ENCODE measurements around the gene CDC7. TPM values are rescaled to one million over a fixed set of nuclear protein-coding genes. Genes with fewer than 3 reads are reported as not detected.

The CDC7 gene
- total RNA-seq, 2 donors from 2014 or later: 0.52 to 0.90 TPM

DNA sequence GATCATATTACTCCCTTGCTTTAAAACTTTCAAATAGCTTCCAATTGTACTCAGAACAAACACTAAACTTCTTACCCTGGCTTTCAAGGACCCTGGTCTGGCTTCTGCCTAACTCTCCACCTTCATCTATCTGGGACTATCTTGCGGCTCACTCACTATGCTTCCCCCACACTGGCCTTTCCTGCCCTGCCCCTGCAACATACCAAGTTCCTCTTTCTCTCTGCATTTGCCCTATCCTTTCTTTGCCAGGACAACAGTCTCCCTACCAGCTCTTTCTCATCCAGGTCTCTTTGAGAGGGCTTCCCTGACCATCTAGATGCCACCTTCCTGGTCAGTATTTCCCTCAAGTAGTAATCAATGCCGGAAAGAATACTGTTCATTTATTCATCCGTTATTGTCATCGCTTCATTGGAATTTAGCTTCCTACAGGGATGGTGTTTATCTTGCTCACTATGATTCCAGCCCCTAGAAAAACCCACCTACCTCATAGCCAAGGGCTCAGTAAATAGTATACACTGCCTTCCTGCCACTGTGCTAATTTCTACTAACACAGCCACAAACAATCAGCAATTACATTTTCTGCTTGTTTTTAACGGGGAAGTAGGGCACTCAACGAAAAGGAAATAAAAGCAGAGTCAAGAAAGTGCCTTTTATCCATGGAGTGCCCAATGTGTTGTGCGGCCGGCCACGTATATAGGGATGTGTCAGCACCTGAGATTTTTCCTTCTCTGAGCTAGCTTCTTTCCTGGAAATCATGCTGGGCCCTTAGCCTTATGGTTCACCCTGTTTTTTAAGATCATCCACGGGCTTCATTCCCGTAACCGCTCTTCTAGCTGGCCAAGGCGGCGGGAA is 521 bp upstream of the CDC7 start:
- peak overlapping the region; percentile 80 to 89 for H3K27ac ChIP-seq
- no peak for TF ChIP-seq CTCF (IDR thresholded peaks at IDR 0.05)

GRCh38 chr1:91501523-91501851 is 836 bp downstream of the CDC7 start:
- Histone ChIP-seq H3K27me3 (no peaks in the 10 kb centered on the region), H3K4me1 (peaks cover 0 to 11% of the 10 kb centered on the region in 2 donors), H3K27ac (peak overlapping the region; percentile 80 to 89), H3K4me3 (peak overlapping the region; percentile 53 to 66), H3K36me3 (no peaks in the 10 kb centered on the region), H3K9me3 (no peaks in the 10 kb centered on the region)
- DNase-seq (ENCODE audit: low spot score): no peak
- TF ChIP-seq CTCF (IDR thresholded peaks at IDR 0.05): no peak

More for the DNA sequence above, 521 bp upstream of the CDC7 start:
- Histone ChIP-seq H3K36me3 (no peaks in the 10 kb centered on the region), H3K4me3 (peak overlapping the region; percentile 53 to 66), H3K9me3 (no peaks in the 10 kb centered on the region), H3K27me3 (no peaks in the 10 kb centered on the region), H3K4me1 (peaks cover 0 to 11% of the 10 kb centered on the region in 2 donors)
- DNase-seq (ENCODE audit: low spot score): no peak

- Histone ChIP-seq H3K4me1 (peaks cover 0 to 11% of the 10 kb centered on the region in 2 donors), H3K27me3 (no peaks in the 10 kb centered on the region), H3K4me3 (no peak overlapping the region), H3K27ac (peak overlapping the region; percentile 80 to 89), H3K36me3 (no peaks in the 10 kb centered on the region), H3K9me3 (no peaks in the 10 kb centered on the region)
- DNase-seq (ENCODE audit: low spot score): no peak
- TF ChIP-seq CTCF (IDR thresholded peaks at IDR 0.05): no peak
Measured at GRCh38 chr1:91501971-91502671, 1.5 kb downstream of the CDC7 start.

DNA sequence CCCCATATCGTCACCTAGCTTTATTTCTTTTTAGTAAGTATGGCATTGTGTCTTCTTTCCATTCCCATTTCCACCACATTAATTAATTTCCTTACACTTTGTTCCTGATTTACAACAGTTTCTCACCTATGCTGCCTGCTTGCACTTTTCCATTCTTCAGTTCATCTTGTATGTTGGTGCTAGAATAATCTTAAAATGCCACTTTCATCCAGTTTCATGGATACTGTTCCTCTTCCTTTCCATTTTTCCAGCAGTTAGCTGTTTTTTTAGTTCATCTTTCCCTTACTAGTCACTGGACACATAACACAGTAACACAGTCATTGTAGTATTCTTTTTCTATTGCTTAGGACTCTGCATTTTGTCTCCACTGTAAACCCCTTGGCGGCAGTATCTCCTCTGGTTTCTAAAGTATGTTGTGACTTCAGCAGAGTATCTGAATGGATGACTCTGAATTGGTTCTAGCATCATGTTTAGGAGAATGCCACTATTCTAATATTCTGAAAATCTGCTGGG is 2.1 kb downstream of the CDC7 start:
- Histone ChIP-seq H3K9me3 (no peaks in the 10 kb centered on the region), H3K4me3 (no peak overlapping the region), H3K27ac (no peak overlapping the region), H3K27me3 (no peaks in the 10 kb centered on the region), H3K36me3 (no peaks in the 10 kb centered on the region), H3K4me1 (peaks cover 0 to 11% of the 10 kb centered on the region in 2 donors)
- no peak for TF ChIP-seq CTCF (IDR thresholded peaks at IDR 0.05)
- DNase-seq (ENCODE audit: low spot score): no peak

DNA sequence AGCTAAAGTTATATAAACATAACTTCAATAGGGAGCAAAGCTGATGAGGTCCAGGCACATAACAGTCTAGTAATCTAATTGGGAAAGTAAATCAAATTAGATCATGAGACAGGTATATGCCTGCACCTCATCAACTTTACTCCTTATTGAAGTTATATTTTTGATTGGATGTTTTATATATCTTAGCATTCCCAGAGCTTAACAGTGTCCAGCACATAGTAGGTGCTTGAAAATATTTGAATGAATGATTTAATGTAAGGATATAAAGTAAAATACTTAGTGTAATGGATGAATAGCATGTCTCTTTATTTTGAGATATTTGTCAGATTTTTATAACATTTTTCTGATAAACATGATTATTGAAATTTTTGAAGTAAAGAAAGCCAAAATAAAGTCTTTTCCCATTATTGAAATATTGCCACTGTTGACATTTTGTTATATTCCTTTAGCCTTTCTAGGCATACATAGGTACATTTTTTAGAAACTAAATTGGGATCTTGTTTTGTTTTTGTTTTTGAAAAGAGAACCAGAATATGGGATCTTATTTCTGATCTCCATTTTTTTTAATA is 2.8 kb downstream of the CDC7 start:
- H3K4me3 ChIP-seq: no peak overlapping the region
- no peak for DNase-seq (ENCODE audit: low spot score)
- H3K36me3 ChIP-seq: no peaks in the 10 kb centered on the region
- no peaks in the 10 kb centered on the region for H3K9me3 ChIP-seq
- TF ChIP-seq CTCF (IDR thresholded peaks at IDR 0.05): no peak
- H3K4me1 ChIP-seq: peaks cover 0 to 11% of the 10 kb centered on the region in 2 donors
- H3K27ac ChIP-seq: no peak overlapping the region
- no peaks in the 10 kb centered on the region for H3K27me3 ChIP-seq
